Measurements from ENCODE around the gene HMHB1.

Gene HMHB1

GRCh38 chr5:143790457-143791112, 21.4 kb upstream of the HMHB1 start:
- TF ChIP-seq CTCF (conservative IDR thresholded peaks at IDR 0.05): no peak
- no peak for TF ChIP-seq ZFX (IDR thresholded peaks at IDR 0.05)
- no peak overlapping the region for H3K27ac ChIP-seq

- TF ChIP-seq ZFX (IDR thresholded peaks at IDR 0.05) (no peak), CTCF (conservative IDR thresholded peaks at IDR 0.05) (no peak)
- H3K27ac ChIP-seq: no peak overlapping the region
Measured at GRCh38 chr5:143791848-143792731, 19.9 kb upstream of the HMHB1 start.

DNA sequence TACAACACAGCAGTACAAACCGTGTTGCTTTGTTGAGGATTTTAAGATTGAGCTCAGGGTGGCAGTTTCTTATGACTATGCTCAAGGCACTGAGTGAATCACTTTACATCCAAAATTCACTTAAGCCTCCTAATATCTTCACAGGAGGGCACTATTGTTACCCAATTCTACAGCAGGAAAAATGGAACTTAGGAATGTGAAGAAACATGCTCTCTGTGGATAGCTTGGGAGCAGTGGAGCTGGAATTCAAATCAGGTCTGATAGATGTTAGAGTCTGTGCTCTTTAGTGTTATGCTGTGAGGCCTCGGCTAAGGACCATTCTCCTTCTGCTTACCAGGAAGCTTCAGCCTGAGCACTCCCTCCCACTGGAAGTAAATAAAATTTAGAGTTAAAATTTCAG, 18.7 kb upstream of the HMHB1 start:
- TF ChIP-seq CTCF (conservative IDR thresholded peaks at IDR 0.05) (no peak), ZFX (IDR thresholded peaks at IDR 0.05) (no peak)
- H3K27ac ChIP-seq: no peak overlapping the region

- no peak overlapping the region for H3K27ac ChIP-seq
Measured at GRCh38 chr5:143796125-143796524, 15.8 kb upstream of the HMHB1 start.

DNA sequence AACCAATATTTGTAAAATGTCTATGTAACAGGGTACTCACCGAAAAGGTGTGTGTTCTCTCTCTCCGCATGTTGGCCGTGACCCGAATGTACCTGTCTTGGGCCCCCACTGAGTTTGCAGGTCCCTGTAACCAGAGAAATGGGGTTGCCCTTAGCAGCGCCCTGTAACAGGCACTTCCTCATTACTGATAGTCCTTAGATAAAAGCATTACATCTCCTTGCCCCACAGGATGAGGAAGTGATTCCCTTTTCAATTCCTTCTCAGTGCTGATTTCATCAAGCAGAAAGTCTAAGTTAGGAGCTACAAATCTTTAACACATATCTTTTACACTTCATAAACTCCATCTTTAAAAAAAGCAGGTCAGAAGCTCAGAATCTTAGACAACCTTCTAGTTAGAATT, 15.2 kb upstream of the HMHB1 start:
- no peak overlapping the region for H3K27ac ChIP-seq
- TF ChIP-seq ZFX (IDR thresholded peaks at IDR 0.05) (no peak), CTCF (conservative IDR thresholded peaks at IDR 0.05) (no peak)

More at GRCh38 chr5:143796125-143796524, 15.8 kb upstream of the HMHB1 start:
- TF ChIP-seq ZFX (IDR thresholded peaks at IDR 0.05) (no peak), CTCF (conservative IDR thresholded peaks at IDR 0.05) (no peak)

GRCh38 chr5:143800715-143801114, 11.2 kb upstream of the HMHB1 start:
- TF ChIP-seq ZFX (IDR thresholded peaks at IDR 0.05): no peak
- TF ChIP-seq CTCF (conservative IDR thresholded peaks at IDR 0.05): no peak
- H3K27ac ChIP-seq: no peak overlapping the region

GRCh38 chr5:143801252-143801939, 10.6 kb upstream of the HMHB1 start:
- TF ChIP-seq ZFX (IDR thresholded peaks at IDR 0.05) (no peak), CTCF (conservative IDR thresholded peaks at IDR 0.05) (no peak)
- no peak overlapping the region for H3K27ac ChIP-seq
